T-helper 2 cell (primary cell): Measurements from ENCODE around the gene PIK3R3.

ENCODE experiments used
- DNase-seq, 5 experiments: peaks; one replicate each; pipeline versions ENCODE4 v3.0.0 to v3.0.0-alpha.2; 2012 to 2022
- total RNA-seq, 2 donors: gene quantifications; one replicate each; lab custom pipeline; 2026; lab: John Stamatoyannopoulos, UW

PIK3R3 gene
- 1.2 to 3.6 reads per million in 2 donors for total RNA-seq

DNA sequence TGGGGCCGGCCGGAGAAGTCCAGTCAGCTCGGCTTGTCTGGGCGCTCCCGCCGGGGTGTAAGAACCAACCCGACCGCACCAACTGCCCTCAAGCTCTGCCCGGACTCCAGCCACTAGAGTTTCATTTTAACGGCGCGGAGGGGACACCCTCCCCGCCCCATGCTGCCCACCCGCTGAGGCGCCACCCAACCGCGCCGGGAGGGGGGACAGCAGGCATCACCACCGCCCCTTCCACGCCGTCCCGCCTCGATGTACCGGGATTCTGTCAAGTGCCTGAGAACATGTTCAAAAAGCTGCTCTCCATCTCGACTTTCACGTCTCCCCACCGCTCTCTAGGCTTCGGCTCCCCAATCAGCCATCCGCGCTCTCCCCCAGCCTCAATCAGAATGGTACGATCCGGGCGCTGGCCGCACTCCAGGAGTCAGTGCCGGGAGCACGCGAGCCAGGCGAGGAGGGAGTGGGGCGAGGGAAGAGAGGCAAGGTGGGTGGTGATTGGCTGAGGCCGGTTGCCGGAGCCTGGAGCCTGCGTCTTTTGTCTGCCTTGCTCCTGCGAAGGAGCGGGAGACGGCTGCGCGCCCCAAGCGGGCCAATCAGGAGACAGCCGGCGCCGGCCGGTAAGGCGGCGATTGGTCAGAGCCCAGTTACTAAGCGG is at the start of gene PIK3R3:
Gene PIK3R3, minus strand, starts transcription at position 101 of the 652 bp plus-strand sequence. CDS start 677 bp downstream, outside the sequence.
- peak; percentile 56 to 98 (median 86) for DNase-seq

DNA sequence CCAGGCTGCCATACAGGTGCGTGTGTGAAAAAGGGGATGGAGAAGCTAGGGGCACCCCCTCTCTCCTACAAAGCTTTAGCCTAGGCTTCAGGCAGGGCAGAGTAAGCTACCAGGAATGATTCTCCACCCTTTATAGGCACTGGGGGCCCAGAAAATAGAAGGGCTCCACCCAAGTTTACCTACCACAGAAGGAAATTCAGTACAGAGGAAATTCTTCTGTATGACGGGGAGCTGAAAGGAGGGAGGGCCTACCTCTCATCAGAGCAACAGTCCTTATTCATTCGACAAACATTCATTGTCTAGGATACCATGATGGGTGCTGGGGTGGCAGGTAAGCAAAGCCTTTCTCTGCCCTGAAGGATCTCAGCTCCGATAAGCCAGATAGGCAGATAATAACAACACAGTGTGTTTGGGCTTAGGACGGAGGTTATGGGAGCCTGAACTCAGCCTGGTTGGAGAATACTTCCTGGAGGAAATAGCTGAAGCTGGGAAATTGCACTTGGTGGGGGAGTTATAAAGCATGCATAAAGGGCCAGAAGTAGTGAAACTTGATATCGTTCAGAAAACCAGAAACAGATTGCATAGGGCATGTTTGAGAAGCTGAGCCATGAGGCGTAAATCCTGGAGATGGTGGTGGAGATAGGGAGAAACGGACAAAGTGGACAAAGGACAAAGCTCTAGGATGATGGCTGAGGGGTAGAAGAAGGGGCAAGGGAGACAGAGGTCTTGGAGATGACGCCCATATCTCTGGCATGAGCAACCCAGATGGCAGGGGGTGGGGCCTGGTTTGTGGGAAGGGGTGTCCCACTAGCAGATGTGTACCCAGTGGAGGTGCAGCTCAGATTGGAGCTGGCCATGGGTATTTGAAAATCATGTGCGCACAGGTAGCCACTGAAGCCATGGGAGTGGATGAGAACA is 49.2 kb upstream of the PIK3R3 start:
- no peak for DNase-seq

DNA sequence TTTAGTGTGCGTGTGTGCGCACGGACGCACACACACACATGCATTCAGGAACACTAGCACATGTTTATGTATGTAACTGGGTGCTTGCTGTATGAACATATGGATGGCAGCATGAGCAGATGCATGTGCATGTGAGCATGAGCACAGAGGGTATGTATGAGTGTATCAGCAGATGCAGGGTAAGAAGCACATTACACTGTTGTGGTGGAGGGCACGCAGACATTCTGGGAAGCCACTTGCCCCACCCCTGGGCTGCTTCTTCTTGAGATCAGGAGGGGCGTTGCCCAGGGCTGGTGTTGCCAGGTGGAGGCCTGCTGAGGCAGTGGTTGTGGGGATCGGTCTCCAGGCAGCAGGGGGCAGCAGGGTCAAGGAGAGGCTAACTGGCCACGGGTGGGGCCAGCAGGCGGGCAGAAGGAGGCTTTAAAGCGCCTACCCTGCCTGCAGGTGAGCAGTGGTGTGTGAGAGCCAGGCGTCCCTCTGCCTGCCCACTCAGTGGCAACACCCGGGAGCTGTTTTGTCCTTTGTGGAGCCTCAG is 47.7 kb upstream of the PIK3R3 start:
- DNase-seq, result no peak

DNA sequence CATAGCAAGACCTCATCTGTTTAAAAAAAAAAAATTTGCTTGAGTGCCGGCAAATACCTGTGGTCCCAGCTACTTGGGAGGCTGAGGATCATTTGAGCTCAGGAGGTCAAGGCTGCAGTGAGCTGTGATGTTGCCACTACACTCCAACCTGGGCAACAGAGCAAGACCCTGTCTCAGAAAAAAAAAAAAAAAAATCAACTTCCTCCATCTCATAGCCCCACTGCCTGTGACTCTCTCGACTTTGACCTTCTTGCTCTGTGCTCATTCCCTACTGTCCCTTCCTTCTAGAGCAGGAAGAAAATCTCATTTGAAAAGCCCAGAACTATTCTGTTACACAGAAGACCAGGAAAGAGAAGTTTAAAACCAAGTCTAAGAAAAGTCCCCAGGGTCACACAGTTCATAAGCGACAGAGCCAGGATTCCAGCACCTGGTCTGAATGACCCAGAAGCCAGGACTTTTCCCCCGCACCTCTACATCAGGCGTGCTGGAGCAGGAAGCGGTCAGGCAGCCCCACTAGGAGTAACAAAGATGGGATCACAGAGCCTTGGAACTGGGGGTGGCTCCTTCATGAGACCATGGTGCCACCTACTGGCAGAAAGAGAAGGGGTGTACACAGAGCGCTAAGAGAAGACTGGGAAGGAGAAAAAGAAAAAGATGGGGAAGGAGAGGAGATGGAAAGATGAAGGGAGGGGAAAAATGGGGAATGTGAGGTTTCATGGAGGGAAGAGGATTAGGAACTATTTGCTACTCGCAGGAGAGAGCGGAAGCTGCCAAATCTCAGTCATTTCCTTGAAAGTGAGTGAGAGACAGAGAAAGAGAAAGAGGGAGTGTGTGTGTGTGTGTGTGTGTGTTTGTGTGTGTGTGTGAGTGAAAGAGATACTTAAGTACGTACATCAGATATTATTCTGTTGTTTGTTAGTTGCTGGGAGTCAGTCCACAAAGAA is 47.0 kb upstream of the PIK3R3 start:
- peak in 4 of 5 experiments; percentile 30 to 64 (median 42) for DNase-seq

DNA sequence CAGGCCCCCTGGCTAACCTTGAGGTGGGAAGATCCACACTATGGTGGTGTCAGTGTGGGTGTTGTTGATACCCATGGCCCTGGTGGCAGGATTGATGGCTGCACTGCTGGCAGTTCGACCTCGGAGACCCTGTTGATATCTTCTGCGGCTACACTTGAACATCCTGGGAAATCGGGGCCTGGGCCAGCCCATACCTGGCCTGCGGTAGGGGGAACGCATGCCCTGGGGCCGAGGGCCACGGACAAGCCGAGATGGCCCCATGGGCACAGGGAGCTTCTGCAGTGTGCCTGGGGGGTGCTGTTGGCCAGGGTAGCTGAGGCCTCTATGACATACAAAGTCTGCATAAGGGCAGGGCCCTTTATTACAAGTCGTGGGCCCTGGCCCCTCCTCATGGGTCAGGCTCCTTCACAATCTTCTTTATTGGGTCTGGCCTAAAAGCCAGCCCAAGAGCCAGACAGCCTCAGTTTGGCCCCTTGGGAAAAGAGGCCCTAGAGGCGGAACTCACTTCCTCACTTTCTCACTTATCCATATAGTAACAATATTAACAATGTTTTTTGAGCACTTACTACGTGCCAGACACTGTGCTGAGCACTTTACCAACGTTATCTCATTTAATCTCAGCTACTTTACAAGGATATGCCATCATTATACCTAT is 43.9 kb upstream of the PIK3R3 start, which contains the start of gene P3R3URF:
Gene P3R3URF, minus strand, starts transcription at position 278 of the 655 bp plus-strand sequence. Its CDS starts 17 bp downstream, at position 261.
- no peak for DNase-seq

DNA sequence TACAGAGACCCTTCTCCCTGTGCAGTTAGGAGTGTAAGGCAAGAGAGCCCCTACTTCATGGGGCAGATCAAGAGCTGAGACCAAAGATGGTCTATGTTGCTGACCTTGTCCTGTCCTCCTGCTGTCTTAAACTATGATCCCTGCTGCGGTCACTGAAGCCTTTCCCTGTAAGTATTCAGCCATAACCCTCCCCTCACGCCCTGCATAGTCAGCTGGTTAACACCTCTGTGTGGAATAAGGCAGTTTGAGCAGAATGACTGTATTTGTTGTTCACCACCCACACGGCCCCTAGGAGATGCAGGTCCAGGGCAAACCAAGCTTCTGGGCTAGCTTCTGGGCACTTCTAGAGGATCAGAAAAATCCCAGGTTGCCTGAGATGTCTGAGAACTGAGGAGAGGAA is 42.8 kb upstream of the PIK3R3 start:
- DNase-seq, result no peak

DNA sequence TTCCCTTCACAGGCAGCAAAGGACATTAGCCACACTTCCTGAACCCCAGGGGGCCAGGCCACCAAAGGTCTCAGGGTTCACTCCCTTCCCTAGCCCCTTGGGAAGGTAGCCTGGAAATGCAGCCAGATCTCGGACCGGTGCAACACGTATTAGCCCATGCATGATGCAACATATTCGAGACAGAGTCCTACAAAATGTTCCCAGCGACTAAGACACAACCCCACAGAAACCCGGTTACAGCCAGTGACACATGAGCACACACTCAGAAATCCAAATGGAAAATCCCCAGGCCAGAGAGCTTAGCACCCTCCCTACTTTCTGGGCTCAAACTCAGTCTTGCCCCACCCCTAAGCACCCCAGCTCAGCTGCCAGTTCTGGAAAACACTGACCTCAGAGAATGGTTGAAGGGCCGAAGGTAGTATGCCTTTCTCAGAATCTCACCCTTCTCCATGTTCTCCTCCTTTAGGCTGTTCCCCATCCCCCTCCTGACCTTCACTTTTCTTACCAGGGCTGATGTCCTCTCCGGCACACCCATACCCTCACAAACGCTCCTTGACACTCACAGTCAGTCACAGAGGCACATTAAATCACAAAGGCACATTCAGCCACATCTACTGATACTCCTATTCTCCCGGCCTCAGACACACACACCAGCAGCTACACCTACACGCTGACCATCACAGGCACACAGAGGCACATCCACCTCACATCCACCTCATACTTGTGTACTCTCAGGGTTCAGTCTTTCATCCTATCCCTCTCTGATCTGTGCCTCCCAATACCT is 42.2 kb upstream of the PIK3R3 start, which contains the start of gene TSPAN1:
Gene TSPAN1, plus strand, starts transcription at position 640 of the 784 bp plus-strand sequence. CDS start 6,021 bp downstream, outside the sequence.
- no peak for DNase-seq

DNA sequence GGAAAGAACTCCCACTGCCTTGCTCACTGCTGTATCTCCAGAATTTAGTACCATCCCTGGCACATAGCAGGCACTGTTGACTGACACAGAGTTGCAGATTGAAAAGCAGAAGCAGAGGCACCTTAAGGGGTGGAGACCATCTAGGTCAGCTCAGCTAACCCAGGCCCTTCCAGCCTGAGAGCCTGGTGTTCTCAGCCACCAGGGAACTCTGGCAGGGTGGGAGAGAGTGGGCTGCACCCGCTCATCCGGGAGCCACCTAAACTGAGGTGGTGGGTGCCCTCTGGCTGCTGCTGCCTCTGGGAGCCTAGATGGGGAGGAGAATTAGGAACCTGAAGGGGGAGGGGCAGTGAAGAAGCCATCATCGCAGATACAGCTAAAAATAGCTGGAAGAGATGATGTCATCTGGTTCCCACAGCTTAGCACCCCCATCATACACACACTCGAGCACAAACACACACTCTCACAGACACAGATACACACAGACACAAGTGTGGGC is 41.0 kb upstream of the PIK3R3 start:
- no peak for DNase-seq

DNA sequence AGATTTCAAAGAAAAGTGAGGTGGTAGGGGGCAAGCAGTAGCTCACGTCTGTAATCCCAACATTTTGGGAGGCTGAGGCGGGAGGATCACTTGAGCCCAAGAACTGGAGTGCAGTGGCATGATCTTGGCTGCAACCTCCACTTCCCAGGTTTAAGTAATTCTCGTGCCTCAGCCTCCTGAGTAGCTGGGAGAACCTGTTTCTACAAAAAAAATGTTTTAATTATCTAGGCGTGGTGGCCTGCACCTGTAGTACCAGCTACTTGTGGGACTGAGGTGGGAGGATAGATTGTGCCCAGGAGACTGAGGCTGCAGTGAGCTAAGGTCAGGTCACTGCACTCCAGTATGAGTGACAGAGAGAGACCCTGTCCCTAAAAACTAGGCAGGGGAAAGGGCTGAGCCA is 39.9 kb upstream of the PIK3R3 start:
- DNase-seq, result no peak

DNA sequence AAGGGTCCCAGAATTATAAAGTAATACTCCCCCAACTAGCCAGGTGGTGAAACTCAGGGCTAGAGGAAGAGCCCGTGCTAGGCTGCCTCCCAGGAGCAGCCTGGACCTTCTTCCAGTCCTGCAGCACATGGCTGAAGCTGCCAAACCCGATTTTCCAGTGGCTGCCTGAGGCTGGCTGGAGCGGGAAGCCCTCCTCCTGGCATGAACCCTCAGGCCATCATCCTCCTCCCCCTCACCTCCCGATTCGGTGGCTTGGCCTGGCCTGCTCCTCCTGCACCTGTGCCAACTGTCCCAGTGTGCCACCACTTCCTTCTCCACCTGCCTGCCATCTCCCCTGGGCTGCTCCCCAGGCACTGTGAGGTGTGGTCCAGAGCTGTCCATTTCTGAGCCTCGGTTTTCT is 39.4 kb upstream of the PIK3R3 start:
- no peak for DNase-seq

DNA sequence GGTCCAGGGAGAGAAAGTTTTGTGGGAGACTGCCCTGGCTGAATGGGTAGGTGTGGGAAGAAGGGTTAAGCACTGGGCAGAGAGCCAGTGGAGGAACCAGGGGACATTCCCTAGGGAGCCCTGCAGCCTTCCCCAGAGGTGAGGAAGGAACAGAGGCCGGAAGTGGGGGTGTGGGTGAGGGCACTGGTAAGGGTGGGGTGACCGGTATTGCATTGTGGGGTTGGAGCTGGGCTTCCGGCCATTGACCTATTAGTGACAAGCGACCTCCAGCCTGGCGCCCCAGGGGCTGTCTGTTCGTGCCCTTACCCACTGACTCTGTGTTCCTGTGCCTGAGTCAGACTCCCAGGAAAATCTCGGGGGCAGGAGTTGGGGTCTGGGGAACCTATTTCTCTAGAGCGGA is 38.9 kb upstream of the PIK3R3 start:
- no peak for DNase-seq

DNA sequence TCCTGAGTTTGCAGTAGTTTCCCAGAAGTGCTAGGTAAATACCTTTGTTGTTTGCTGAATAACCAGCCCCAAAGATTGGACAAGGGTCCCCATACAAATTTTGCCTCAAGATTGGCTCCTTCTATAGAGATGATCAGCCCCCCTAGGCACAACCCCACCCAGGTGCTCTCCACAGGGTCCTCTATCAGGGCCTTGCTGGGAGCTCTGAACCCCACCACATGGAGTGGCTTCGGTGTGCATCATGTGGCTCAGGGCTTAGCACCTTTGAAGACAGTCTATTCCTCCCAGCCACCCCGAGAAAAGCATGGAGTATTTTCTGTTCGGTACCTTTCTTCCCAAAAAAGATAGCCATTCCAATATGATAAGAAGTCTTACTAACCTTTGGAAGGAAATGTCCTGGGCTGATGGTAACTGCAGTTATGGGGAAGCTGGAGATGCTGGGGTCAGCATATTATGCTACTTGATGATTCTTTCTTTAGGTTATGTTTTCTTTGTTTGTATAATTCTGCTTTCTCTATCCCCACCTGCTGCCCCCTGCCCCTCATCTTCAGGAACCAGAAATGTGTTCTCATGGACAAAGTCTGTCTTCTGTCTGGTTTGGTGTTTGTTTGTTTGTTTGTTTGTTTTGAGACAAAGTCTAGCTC is 37.5 kb upstream of the PIK3R3 start:
- no peak for DNase-seq

DNA sequence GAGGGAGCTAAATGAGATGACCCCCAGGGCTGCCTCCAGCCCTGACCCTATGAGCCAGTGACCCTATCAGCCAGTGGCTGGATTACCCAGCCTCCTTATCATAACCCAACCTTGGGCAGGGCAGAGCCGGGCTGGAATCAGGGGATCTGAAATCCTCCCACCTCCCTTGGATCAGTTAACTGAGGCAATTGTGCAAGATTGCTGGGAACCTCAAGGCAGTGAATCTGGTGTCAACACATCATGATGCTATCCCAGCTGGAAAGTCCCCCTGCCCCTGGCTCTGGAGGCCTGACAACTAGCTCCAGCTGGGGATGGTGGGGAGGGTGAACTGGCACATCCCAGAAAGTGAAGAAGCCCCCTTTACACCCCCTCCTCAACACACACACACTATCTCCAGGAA is 36.0 kb upstream of the PIK3R3 start:
- no peak for DNase-seq

DNA sequence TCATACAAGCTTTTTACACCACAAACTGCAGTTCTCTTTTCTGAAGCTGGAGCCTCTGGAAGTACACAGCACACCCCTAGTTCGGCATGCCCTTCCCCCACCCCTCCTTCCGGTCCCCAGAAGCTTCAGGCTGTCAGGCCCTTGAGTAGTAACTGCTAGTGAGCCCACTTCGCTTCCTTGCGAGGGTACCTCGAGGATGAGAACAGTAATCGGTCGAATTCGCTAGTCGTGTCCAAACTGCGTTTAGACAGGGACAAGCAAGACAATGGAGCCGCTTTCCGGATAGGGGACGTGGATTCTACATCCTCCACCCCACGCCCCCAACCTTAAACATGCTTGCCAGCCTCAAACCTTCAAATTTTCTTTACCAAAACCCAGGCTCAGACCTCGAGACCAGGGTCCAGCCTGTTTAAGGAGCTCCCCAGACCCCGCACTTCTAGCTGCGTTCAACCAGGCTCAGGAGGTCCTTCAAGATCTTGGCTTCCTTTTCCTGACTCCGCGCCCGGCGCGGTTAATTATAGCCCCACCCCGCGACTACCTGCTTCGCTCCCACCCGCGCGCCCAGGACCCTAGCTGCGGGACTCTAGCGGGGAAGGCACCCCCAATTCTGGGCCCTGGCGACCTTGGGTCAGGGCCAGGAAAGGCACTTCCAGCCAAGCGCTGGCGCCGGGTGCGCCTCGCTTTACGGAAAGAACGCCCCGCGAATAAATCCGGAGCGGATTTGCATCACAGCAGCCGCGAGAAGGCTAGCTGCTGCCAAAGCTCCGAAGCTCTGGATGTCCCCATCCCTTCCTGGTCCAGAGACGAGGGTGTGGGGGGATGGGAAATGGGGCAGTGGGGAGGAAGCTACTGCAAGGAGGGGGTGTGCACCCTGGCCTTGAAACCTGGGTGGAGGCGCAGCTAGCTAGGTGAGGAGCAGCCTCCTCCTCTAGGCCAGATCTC is 34.4 kb upstream of the PIK3R3 start:
- DNase-seq, result peak in 3 of 5 experiments; percentile 3 to 61 (median 12)

DNA sequence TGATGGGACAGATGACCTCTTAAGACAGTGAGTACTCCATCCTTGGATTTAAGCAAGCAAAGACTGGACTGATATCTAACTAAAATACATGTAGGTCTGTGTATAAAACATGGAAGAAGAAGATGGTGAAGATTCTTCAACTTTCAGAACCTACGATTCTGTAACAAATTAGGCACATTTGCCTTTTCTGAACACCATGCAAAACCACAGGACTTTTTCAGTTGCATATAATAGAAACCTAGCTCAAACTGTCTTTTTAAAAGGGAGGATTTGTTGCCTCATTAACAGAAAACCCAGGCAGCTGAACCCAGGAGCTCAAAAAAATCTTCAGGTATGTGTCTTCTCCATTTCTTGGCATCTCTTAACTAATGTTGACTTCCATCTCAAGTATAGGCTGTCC is 27.8 kb upstream of the PIK3R3 start:
- no peak for DNase-seq

DNA sequence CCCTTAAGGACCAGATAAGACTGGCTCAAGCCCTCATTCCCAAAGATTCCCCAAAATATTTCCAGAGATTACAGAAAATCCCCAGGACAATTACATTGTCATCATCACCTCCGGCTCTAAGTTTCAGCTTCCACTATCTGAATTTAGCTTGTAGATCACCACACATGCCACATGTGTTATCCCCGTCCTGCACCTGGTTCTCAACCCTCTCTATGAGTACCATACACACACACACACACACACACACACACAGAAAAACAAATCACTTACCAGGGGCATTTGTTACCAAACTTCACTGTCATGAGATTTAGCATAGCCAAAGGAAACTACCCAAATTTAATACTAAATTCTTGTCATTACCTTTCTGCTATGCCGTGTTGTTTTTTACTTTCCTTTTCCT is 27.1 kb upstream of the PIK3R3 start:
- no peak for DNase-seq

DNA sequence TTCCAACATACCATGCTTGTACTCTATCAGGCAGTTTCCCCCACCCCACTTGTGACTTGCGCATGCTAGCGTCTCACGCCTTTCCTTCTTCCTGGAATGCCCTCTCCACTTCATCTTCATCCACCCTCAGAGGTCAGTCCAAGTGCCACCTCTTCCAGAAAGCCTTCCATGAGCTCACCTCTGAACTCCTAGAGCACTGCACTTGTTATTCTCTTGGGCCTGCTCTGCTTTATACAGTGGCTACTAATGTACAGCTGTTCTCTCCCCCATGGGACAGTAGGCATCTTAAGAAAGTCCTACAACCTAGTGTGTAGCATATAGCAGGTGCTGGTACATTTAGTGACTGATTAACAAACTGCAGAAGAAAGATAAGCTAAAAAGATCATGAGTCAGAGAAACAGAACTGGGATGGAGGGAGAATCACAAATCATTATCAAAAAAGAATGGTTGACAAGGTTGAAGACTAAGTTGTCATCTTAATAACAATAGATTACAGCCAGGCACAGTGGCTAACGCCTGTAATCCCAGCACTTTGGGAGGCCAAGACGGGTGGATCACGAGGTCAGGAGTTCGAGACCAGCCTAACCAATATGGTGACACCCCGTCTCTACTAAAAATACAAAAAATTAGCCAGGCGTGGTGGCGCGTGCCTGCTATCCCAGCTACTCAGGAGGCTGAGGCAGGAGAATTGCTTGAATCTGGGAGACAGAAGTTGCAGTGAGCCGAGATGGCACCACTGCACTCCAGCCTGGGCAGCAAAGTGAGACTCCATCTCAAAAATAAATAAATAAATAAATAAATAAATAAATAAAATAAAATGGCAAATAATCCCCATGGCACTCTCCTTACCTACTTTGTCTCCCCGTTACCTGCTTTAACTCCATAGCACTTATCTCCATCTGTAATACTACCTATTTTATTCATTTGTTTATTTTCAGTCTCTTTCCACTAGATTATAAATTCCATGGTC is 26.2 kb upstream of the PIK3R3 start:
- no peak for DNase-seq

DNA sequence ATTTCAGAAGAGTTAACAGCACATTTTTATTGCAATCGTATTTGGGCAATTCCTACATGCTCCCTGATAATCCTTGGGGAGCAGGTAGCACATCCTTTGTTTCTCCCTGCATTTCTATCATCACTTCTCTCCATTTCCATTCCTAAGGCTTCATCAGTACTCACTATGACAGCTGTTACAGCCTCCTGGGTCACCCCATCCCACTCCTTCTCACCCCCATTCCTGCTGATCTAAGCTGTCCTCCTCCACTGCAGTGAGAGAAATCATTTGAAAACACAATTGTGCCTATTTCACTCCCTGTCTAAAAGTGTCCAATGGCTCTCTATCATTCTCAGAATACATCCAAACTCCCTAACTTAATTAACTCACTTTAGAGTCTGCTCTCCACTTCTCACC is 25.5 kb upstream of the PIK3R3 start:
- DNase-seq, result no peak
